ENCODE measurements around the gene TSPAN18.

Gene TSPAN18

DNA sequence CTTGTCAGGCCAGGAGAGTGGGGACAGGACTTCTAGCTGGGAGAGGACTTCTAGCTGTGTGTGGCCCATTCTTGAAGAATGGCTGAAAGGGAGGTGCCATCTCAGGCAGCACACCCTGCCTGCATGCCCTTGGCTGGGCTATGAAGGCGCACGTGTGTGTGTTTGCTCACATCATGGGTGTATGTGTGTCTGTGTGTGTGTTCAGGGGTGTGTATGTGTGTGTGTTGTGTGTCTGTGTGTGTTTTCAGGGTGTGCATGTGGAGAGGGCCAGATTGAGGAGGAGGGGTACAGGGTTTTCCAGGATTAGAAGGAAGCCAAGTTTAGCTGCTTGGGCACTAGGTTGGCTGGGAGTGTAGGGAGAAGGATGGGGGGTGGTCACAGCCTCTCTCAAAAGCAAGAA is 207.3 kb downstream of the TSPAN18 start:
- no peak for DNase-seq
- no peak for TF ChIP-seq POLR2A (IDR thresholded peaks at IDR 0.05; ENCODE audit: low read length)
- TF ChIP-seq GATA1 (IDR thresholded peaks at IDR 0.05; ENCODE audit: low read depth, low read length): no peak

DNA sequence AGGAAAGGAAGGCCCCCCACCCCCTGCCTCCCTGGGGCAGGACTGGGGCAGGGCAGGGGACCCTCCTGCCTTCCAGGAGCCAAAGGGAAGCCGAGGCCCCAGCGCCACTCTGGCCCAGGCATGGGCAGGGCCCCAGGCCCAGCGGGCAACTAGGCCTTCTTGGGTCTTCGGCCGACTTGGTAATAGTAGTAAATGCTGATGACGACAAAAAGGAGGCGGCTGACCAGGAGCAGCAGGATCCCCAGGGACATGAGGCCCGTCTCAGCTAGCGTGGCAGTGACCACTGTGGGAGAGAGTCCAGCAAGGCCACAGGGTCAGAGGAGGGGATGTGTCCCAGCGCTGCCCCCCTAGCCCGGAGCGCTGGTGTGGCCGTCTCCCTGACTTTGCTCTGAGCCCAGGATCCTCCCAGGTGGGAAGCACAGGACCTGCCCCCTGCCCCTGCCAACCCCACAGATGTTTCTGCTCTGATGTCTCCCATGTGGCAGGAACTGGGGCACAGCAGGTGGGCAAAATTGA is 208.0 kb downstream of the TSPAN18 start:
- no peak for TF ChIP-seq GATA1 (IDR thresholded peaks at IDR 0.05; ENCODE audit: low read depth, low read length)
- no peak for TF ChIP-seq POLR2A (IDR thresholded peaks at IDR 0.05; ENCODE audit: low read length)
- no peak for DNase-seq

DNA sequence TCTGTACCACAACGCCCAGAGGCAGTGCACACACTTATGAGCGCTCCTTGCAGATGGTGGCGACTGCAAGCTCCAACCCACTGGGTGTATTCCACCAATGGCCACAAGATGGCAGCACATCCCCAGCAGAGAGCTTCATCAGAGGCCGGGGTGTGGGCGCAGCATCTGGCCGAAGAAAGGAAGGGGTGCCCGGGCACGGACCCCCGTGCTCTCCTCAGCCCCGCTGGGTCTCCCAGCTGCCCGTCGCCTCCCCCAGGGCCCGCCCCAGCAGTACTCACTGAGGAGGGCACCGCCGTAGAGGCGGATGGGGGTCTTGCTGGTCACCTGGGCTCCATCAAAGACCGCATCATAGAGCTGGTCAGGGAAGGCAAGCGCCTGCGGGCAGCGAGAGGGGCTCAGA is 209.8 kb downstream of the TSPAN18 start:
- peak; percentile 69 to 87 for DNase-seq
- TF ChIP-seq POLR2A (IDR thresholded peaks at IDR 0.05; ENCODE audit: low read length) (no peak), GATA1 (IDR thresholded peaks at IDR 0.05; ENCODE audit: low read depth, low read length) (no peak)

DNA sequence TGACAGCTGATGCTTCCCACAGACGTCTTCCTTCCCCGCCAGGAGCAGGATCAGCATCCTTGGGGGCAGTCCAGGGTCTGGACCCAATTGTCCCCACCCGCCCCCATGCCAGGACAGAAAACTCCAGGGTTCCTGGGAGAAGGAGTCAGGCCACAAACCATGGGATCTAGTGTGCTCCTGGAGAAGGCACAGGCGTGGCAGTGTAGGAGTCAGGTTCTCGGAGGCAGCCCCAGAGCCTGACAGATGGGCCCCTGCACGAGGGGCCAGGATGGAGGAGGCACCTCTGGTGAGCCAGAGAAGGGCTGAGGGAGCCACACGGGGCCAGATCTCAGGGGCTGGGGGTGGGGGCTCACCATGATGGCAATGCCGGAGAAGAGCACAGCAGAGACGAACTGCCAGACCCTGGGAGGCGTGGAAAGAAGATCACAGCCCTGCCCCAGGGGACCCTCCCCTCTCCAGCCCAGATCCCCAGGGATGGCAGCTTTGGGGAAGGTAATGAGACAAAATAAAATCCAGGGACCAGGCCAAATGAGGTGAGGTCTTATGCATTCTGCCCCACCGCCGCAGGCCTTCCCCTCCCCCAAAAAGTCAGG is 210.3 kb downstream of the TSPAN18 start:
- TF ChIP-seq POLR2A (IDR thresholded peaks at IDR 0.05; ENCODE audit: low read length) (no peak), GATA1 (IDR thresholded peaks at IDR 0.05; ENCODE audit: low read depth, low read length) (no peak)
- no peak for DNase-seq

DNA sequence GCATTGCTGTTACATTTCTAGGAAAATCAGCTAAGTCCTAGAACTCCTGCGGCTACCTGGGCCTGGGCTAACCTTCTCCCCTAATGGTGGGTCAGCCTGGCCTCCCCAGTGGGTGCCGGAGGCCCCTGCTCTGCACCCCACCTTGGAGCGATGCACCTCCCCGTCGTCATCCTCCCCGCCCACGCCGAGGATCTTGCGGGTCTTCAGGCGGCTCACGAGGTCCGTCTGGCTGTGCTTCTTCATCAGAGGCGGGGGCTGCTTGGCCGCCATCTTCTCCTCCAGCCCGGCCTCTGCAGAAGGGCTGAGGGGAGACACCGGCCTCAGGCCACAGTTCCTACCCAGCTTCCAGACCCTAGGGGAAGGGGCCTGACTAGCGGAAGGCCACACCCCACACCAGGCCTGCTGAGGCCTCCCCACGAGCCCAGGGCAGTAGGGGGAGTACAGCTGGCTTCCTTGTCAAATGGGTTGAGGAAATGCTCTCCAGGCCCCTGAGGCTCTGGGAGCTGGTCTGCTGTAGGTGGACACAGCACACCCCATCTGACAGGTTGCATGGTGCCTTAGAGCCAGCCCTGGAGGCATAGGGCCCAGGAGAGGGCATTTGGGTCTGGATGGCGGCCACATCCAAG is 211.4 kb downstream of the TSPAN18 start:
- no peak for DNase-seq
- TF ChIP-seq POLR2A (IDR thresholded peaks at IDR 0.05; ENCODE audit: low read length) (no peak), GATA1 (IDR thresholded peaks at IDR 0.05; ENCODE audit: low read depth, low read length) (no peak)

DNA sequence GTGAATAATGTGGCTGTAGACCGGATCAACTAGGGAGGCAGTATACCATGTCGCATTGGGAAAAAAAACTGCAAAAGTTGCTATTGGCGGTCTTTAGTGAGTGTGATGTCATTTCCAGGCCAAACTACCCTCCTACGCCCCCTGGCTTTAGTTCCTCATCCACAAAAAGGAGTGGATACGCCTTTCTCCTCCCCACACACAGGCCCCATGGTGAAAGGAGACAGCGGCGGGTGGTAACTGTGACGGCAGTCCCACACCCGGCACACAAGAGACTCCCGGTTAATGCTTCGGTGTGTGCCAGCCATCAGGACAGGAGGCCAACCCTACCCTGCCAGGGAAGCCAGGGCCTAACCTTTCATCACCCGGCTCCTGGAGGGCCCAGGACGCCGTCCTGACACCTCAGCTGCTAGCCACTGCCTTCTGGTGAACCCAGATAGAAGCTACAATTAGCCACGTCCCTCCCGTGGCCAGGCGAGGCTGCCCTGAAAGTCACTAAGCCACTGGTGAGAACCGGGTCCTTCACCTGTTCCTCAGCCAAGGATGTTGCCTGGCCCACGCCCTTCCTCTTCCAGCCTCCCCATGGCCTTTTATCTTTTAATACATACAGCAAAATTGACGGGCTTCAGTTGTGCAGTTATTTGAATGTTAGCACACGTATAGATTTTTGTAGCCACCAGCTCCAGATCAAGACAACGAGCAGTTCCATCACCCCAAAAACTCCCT is 213.1 kb downstream of the TSPAN18 start:
- peak; percentile 12 to 24 for DNase-seq
- TF ChIP-seq GATA1 (IDR thresholded peaks at IDR 0.05; ENCODE audit: low read depth, low read length) (no peak), POLR2A (IDR thresholded peaks at IDR 0.05; ENCODE audit: low read length) (no peak)

DNA sequence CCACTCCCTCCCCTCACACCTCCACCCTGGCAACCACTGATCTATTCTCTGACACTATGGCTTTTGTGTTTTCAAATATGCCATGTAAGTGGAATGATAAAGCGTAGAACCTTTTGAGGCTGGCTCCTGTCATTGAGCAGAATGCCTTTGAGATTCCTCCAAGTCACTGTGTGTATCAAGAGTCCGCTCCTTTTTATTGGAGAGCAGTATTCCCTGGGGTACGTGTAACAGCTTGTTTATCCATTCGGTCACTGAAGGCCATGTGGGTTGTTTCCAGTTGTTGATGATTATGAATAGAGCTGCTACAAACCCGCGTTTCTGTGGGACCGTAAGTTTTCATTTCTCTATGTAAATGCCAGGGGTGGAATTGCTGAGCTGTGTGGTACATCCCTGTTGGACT is 213.6 kb downstream of the TSPAN18 start:
- TF ChIP-seq POLR2A (IDR thresholded peaks at IDR 0.05; ENCODE audit: low read length): no peak
- DNase-seq: no peak

DNA sequence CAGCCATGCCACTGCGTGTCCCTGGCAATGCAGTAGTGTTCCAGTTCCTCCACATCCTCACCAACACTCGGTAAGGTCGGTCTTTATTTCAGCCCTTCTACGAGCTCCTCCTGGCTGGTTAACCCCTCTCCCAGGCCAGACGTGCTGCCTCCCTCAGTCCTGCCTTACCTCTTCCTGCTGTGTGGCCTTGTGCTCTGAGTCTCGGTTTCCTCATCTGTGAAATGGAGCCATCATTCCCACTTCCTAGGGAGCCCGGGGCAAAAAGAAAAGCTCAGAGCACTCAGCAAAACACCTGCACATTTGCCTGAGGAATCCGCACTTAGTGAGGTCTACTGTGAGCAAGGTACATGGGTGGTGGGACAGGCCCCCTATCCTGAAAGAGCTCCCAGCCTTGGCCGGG is 214.1 kb downstream of the TSPAN18 start:
- no peak for DNase-seq
- TF ChIP-seq GATA1 (IDR thresholded peaks at IDR 0.05; ENCODE audit: low read depth, low read length) (no peak), POLR2A (IDR thresholded peaks at IDR 0.05; ENCODE audit: low read length) (no peak)

DNA sequence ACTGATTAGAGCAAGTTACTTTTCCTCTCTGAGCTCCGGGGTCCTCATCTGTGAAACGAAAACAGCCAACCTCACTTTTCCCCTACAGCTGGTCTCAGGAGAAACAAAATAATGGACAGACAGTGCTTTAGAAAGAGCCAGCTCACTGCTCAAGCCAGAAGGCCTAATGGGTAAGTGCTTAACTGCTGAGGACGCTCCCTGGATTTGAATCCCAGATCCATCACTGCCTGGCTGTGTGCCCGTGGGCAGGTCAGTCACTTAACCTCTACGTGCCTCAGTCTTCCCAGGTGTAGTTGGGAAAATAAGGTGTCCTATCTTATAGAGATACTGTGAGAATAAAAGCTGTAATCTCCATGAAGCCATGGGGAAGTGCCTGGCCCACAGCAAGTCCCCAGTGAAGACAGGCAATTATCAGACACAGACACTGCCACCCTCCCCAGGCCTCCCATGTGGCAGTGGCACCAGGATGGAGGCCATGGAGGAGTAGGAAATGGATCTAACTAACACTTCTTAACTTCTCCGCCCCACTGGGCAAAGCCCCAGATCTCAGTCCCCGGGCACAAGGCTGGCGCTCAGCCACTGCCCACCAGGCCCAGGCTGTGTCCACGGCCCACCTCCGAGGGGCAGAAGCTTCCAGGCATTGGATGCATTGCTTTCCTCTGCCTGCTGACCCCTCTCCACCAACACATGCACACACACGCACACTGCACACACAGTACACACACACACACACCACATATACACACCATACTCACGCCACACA is 214.7 kb downstream of the TSPAN18 start:
- TF ChIP-seq GATA1 (IDR thresholded peaks at IDR 0.05; ENCODE audit: low read depth, low read length): no peak
- TF ChIP-seq POLR2A (IDR thresholded peaks at IDR 0.05; ENCODE audit: low read length): no peak
- DNase-seq: no peak

DNA sequence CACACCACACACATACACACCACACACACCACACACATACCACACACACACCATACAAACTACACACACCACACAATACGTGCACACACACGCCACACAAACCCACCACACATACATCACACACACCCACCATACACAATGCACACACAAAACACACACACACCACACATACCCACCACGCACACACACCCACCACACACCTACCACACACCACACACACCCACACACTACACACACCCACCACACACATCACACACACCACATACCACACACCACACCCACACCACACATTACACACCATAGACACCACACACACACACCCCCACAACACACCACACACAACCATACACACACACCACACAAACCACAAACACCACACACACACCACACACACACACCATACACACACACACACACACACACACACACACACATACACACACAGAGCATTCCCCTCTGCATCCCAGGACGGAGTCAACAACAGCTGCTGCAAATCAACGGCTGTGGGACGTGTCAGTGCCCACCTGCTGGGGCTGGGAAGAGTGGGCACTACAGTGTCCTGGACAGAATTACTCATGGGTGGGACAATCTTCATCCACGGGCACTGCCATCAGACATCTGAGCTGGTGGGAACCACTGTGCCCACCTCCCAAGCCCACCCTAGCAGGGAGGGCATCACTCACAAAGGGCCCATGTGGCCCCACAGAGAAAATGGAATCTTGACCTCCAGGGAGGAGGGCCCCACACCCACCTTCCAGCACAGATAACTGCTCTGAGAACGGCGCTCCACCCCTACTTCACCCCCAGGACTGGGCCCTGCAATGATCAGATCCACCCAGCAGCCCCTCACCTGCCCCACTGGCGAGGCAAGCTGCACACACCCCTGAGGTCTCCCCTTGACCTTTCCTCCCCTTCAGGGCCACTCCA is 215.5 kb downstream of the TSPAN18 start:
- TF ChIP-seq POLR2A (IDR thresholded peaks at IDR 0.05; ENCODE audit: low read length): no peak
- no peak for TF ChIP-seq GATA1 (IDR thresholded peaks at IDR 0.05; ENCODE audit: low read depth, low read length)
- DNase-seq: no peak

DNA sequence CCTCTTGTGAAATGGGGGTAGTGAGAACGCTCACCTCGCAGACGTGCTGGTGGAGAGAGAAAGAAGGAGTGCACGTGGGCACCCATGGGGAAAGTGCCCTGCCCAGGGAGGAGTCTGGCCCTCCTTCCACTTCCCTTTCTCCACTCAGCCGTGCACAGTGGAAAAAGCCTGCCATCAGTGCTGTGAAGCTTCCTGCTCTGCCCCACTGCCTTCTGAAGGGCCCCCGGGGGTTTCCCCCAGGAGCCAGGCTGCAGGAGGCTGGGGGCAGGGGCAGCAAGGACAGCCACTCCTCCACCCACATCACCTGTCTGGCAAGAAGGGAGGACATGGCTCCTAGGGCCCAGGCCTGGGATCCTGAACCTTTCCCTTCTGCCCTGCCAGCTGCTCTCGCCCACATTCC is 216.4 kb downstream of the TSPAN18 start:
- DNase-seq: no peak
- TF ChIP-seq GATA1 (IDR thresholded peaks at IDR 0.05; ENCODE audit: low read depth, low read length): no peak
- TF ChIP-seq POLR2A (IDR thresholded peaks at IDR 0.05; ENCODE audit: low read length): no peak

DNA sequence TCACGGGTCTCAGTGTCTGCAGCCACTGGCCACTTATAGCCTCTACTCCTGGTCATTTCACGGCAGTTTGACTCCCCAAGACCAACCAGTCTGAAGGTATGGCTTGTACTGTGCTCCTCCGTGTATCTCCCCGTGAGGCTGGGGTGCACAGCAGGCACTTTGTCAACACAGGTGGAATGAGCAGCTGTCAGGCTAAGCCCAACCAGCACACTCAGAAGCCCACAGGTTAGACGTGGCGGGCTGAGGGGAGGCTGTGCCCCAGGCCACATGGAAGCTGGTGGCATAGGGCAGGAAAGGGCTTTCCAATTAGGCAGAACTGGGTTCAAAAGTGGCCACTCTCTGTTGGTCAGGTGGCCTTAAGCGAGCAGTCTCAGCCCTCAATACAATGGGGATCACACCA is 216.9 kb downstream of the TSPAN18 start:
- no peak for DNase-seq
- TF ChIP-seq POLR2A (IDR thresholded peaks at IDR 0.05; ENCODE audit: low read length) (no peak), GATA1 (IDR thresholded peaks at IDR 0.05; ENCODE audit: low read depth, low read length) (no peak)

DNA sequence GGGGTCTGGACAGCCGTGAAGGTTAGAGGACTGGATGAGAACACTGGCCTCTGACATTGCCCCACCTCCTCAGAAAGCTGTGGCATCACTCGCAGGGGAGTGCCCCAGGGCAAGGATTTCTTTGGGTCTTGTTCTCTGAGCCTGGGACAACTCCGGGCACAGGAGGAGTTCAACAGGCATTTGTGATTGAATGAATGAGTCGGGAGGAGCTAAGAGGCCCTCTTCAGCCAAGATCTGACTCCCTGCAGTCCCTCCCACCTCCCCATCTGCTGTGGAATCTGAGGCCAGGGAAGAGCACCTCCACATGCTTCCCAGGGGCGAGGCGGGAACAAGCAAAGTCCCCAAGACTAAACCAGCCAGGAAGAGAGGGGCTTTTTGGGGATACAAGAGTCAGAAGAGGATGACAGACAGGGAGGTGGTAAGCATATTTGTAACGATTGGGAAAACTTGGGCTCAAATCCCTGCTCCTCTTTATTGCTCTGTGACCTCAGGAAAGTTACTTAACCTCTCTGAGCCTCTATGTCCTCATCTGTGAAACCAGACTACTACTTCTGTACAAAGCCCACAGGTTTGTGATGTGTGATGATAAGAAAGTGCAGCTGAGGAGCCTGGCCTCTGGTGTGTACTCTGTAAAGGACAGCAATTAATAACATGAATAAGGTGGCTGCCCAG is 217.6 kb downstream of the TSPAN18 start:
- no peak for TF ChIP-seq GATA1 (IDR thresholded peaks at IDR 0.05; ENCODE audit: low read depth, low read length)
- TF ChIP-seq POLR2A (IDR thresholded peaks at IDR 0.05; ENCODE audit: low read length): no peak
- no peak for DNase-seq

Measured in erythroblast (primary cell).